Ascending aorta (tissue), 2 donors: ENCODE data around the gene TSG101. TPM values are rescaled to one million over a fixed set of nuclear protein-coding genes. Genes with fewer than 3 reads are reported as not detected.
A peak's percentile ranks its signal among the peaks of the same experiment; 100 is the strongest.

ENCODE experiments used
- DNase-seq, 2 donors: peaks; one replicate each; pipeline ENCODE4 v3.0.0-alpha.2; 2019; ENCODE audit warnings: low spot score in 2 of 2
- H3K27ac ChIP-seq, 2 donors: fragments of 200-600 bp; sonication (generic); one replicate each; pipeline ENCODE4 v1.5.1; 2016 to 2017; ENCODE audit warnings: mild to moderate bottlenecking in 1 of 2
- H3K27me3 ChIP-seq: fragments of 200-600 bp; sonication (generic); one replicate; pipeline ENCODE4 v1.5.1; 2017
- H3K36me3 ChIP-seq, 2 donors: fragments of 200-600 bp; sonication (generic); one replicate each; pipeline ENCODE4 v1.5.1; 2016
- H3K4me1 ChIP-seq, 2 donors: fragments of 200-600 bp; sonication (generic); one replicate each; pipeline ENCODE4 v1.5.1; 2016 to 2017; ENCODE audit warnings: mild to moderate bottlenecking in 1 of 2
- H3K4me3 ChIP-seq, 2 donors: fragments of 200-600 bp; sonication (generic); one replicate each; pipeline ENCODE4 v1.5.1; 2016 to 2017; ENCODE audit warnings: mild to moderate bottlenecking in 1 of 2
- H3K9me3 ChIP-seq, 2 donors: fragments of 200-600 bp; sonication (generic); one replicate each; pipeline ENCODE4 v1.5.1; 2016
- intact Hi-C: fragments of 100-400 bp; cut with DNase I; formaldehyde crosslinking; loops from one replicate; pipeline ENCODE4 v1.15.1; 2023
- total RNA-seq: library from RNA; depleted of rRNA; stranded (reverse); fragments of >200 nt; gene quantifications from one replicate; pipeline ENCODE4 v1.1.0, GENCODE V29; 2016
- TF ChIP-seq, protein P1 (sequence below), 3 experiments: fragments of 200-600 bp in 2 of 3; fragments of 450-650 bp in 1 of 3; sonication (generic) in 2 of 3; IDR thresholded peaks; one replicate each; pipeline ENCODE4 v1.5.1; 2016 to 2019; ENCODE audit warnings: antibody characterized with exemption in 3 of 3, mild to moderate bottlenecking in 1 of 3, moderate library complexity in 1 of 3

Gene TSG101
- total RNA-seq, 1 donor from 2014 or later = 20.3 TPM

DNA sequence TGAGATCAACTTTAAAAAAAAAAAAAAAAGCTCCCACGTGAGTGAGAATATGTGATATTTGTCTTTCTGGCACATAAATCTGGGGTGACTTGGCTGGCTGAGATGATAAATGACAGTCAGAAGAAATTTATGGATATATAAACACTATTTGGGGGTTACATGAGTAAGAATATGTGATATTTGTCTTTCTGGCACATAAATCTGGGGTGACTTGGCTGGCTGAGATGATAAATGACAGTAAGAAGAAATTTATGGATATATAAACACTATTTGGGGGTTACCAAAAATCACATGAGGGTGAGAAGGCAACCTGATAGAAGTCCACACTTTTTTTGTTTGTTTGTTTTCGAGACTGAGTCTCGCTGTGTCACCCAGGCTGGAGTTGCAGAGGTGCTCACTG, 6.6 kb upstream of the TSG101 start:
- no peak overlapping the region for H3K4me3 ChIP-seq
- no peak overlapping the region for H3K27ac ChIP-seq
- intact Hi-C loops = no loop called here
- H3K27me3 ChIP-seq = no peaks in the 10 kb centered on the region
- H3K4me1 ChIP-seq = no peaks in the 10 kb centered on the region
- no peak for DNase-seq
- peaks cover 6 to 14% of the 10 kb centered on the region in 2 donors for H3K36me3 ChIP-seq
- no peaks in the 10 kb centered on the region for H3K9me3 ChIP-seq
- TF ChIP-seq, protein P1, sequence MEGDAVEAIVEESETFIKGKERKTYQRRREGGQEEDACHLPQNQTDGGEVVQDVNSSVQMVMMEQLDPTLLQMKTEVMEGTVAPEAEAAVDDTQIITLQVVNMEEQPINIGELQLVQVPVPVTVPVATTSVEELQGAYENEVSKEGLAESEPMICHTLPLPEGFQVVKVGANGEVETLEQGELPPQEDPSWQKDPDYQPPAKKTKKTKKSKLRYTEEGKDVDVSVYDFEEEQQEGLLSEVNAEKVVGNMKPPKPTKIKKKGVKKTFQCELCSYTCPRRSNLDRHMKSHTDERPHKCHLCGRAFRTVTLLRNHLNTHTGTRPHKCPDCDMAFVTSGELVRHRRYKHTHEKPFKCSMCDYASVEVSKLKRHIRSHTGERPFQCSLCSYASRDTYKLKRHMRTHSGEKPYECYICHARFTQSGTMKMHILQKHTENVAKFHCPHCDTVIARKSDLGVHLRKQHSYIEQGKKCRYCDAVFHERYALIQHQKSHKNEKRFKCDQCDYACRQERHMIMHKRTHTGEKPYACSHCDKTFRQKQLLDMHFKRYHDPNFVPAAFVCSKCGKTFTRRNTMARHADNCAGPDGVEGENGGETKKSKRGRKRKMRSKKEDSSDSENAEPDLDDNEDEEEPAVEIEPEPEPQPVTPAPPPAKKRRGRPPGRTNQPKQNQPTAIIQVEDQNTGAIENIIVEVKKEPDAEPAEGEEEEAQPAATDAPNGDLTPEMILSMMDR (IDR thresholded peaks at IDR 0.05) = no peak

DNA sequence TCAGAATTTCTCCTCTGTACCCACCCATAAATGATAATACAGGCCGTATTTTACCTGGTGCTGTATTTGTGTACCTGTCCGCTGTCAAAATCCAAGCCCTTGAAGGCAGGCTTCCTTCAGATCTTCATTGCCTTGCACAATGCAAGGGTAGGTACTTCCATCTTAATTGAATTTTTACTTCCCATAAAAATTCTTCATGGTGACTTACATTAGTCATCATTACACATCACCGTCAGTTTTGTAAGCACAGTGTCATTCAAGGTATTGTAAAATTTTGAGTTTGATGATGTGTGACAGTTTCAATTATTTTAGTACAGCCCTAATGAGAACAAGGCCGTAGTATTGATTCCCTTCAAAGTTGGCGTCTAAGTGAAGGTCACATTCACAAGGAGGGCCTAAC, 770 bp upstream of the TSG101 start:
- peak overlapping the region; percentile 90 to 94 for H3K27ac ChIP-seq
- TF ChIP-seq, protein P1 (IDR thresholded peaks at IDR 0.05) = no peak
- no peak for DNase-seq
- intact Hi-C loops = loop anchor here (2.0 to 5.0 kb wide), 5 partner anchors 130 to 1840 kb away; partner anchors contain the start of genes GTF2H1, HPS5 and TMEM86A
- H3K9me3 ChIP-seq = no peaks in the 10 kb centered on the region
- H3K36me3 ChIP-seq = no peaks in the 10 kb centered on the region
- peaks cover 0 to 7% of the 10 kb centered on the region in 2 donors for H3K4me1 ChIP-seq
- H3K27me3 ChIP-seq = no peaks in the 10 kb centered on the region
- peak overlapping the region; percentile 79 to 93 for H3K4me3 ChIP-seq

- DNase-seq = no peak
- TF ChIP-seq, protein P1 (IDR thresholded peaks at IDR 0.05) = no peak
- no peaks in the 10 kb centered on the region for H3K36me3 ChIP-seq
- H3K4me1 ChIP-seq = peaks cover 0 to 7% of the 10 kb centered on the region in 2 donors
- H3K4me3 ChIP-seq = peak overlapping the region; percentile 79 to 93
- no peaks in the 10 kb centered on the region for H3K9me3 ChIP-seq
- peak overlapping the region; percentile 90 to 94 for H3K27ac ChIP-seq
- intact Hi-C loops = loop anchor here (1.0 to 5.0 kb wide), 7 partner anchors 62 to 1841 kb away; partner anchors contain the start of genes GTF2H1, HPS5, SPTY2D1 and TMEM86A
- no peaks in the 10 kb centered on the region for H3K27me3 ChIP-seq
Measured at GRCh38 chr11:18526130-18526520, 617 bp downstream of the TSG101 start.

DNA sequence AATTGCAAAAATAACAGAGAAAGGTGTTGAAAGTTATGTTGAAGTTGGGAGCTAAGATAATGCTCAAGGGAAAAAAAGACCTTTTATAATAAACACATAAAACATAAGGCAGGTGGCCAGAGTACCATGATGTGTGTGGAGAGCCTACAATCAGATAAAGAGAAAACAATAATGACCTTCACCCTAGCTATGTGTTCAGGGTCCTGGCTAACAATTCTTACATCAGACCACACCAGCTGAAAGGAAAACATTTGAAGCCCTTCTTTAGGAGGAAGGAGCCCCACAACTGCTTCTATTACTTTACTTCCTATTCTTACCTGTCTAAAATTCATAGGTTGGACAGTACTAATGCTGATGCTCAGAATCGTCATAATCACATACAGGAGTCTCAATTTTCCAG, 2.5 kb downstream of the TSG101 start:
- intact Hi-C loops = no loop called here
- H3K27me3 ChIP-seq = no peaks in the 10 kb centered on the region
- H3K4me3 ChIP-seq = no peak overlapping the region
- TF ChIP-seq, protein P1 (IDR thresholded peaks at IDR 0.05) = no peak
- H3K27ac ChIP-seq = no peak overlapping the region
- no peak for DNase-seq
- no peaks in the 10 kb centered on the region for H3K9me3 ChIP-seq
- peaks cover 0 to 7% of the 10 kb centered on the region in 2 donors for H3K4me1 ChIP-seq
- no peaks in the 10 kb centered on the region for H3K36me3 ChIP-seq

DNA sequence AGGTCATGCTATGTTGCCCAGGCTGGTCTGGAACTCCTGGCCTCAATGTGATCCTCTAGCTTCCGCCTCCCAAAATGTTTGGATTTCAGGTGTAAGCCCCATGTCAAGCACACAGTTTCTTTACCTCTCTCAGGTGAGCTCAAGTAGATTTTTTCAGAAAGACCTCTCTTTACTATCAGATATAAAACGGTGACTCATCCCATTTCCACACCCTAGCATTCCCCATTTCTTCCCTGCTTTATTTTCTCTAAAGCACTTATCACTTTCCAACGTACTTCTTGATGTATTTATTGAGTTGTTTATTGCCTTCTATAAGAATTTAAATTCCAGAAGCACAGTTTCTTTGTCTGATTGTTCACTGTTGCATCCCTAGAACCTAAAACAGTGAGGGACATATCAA, 3.7 kb downstream of the TSG101 start:
- Histone ChIP-seq H3K27ac (no peak overlapping the region), H3K36me3 (peaks cover 5 to 9% of the 10 kb centered on the region in 2 donors), H3K27me3 (no peaks in the 10 kb centered on the region), H3K9me3 (no peaks in the 10 kb centered on the region), H3K4me3 (no peak overlapping the region), H3K4me1 (peaks cover 0 to 7% of the 10 kb centered on the region in 2 donors)
- TF ChIP-seq, protein P1 (IDR thresholded peaks at IDR 0.05) = no peak
- intact Hi-C loops = no loop called here
- DNase-seq = no peak

DNA sequence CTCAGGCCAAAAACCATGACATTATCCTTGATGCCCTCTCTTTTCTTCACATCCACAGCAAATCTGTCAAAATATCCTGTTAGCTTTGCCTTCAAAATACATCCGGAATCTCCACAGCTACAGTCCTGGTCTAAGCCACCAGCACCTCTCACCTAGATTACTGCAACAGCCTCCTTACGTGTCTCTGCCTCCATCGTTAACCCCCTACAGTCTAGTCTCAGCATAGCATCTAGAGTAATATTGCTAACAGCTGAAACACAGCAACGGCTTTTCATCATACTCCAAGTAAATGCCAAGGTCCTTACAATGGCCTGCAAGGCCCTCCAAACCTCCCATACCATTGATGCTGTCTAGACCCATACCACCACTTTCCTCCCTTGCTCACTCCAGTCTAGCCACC, 4.4 kb downstream of the TSG101 start:
- intact Hi-C loops = no loop called here
- TF ChIP-seq, protein P1 (IDR thresholded peaks at IDR 0.05) = no peak
- H3K4me1 ChIP-seq = peaks cover 0 to 4% of the 10 kb centered on the region in 2 donors

More for the DNA sequence above, 4.4 kb downstream of the TSG101 start:
- no peak overlapping the region for H3K27ac ChIP-seq
- H3K27me3 ChIP-seq = no peaks in the 10 kb centered on the region
- no peaks in the 10 kb centered on the region for H3K9me3 ChIP-seq
- H3K36me3 ChIP-seq = peaks cover 5 to 13% of the 10 kb centered on the region in 2 donors
- H3K4me3 ChIP-seq = no peak overlapping the region
- DNase-seq = no peak
